HepG2 (cell line): ENCODE data around the gene PLCL2. TPM values are rescaled to one million over a fixed set of nuclear protein-coding genes. Genes with fewer than 3 reads are reported as not detected.

Source experiments
- ATAC-seq: fragments of 200-7000 bp; cut with Tn5 transposase; 3 replicates; pipeline ENCODE4 v1.9.1; 2020; ENCODE audit warnings: mild to moderate bottlenecking, moderate library complexity
- BruUV-seq: library from RNA; stranded (reverse); fragments of 400-500 nt; replicated peaks from 2 replicates; lab custom pipeline; 2021; lab: Mats Ljungman, UMichigan
- CTCF ChIA-PET: fragments of 300-600 bp; formaldehyde crosslinking; extraction: SDS; loops from one replicate; lab custom pipeline; 2021; ENCODE audit warnings: low total read pairs, inconsistent platforms, low intra/inter-chr PET ratio; lab: Yijun Ruan, JAX
- POLR2A ChIA-PET: fragments of 350-600 bp; sonication (Branson Sonifier 250); formaldehyde crosslinking; loops from one replicate; lab custom pipeline; 2020; ENCODE audit warnings: antibody characterized with exemption, inconsistent platforms; lab: Yijun Ruan, JAX
- DNase-seq: peaks from one replicate; pipeline ENCODE4 v3.0.0-alpha.2; 2015; ENCODE audit warnings: low spot score
- FAIRE-seq: peaks from 3 replicates; lab custom pipeline; 2011; peaks lifted over from hg19 to GRCh38; lab: Jason Lieb, UNC
- H2AFZ ChIP-seq: one replicate; pipeline ENCODE4 v1.6.1; 2011; ENCODE audit warnings: low read length, inconsistent platforms
- H3K27ac ChIP-seq: fragments of 300-600 bp; 3 replicates; pipeline ENCODE4 v1.8.0; 2011; ENCODE audit warnings: mixed run types, mild to moderate bottlenecking, mixed read lengths, low read length, inconsistent platforms; ENCODE audit not compliant: insufficient read depth; ENCODE audit errors: extremely low read length
- H3K27me3 ChIP-seq, 2 experiments: fragments of 200-600 bp in 1 of 2; 2 replicates in 1 of 2; 3 replicates in 1 of 2; pipeline versions ENCODE4 v1.6.0 to v1.8.0; 2011; ENCODE audit warnings: low read length in 2 of 2, mild to moderate bottlenecking in 2 of 2, moderate library complexity in 2 of 2, inconsistent platforms in 1 of 2; ENCODE audit not compliant: insufficient read depth in 2 of 2, control insufficient read depth in 1 of 2
- H3K36me3 ChIP-seq, 2 experiments: fragments of 200-600 bp in 1 of 2; replicated peaks in 1 of 2; 2 replicates in 1 of 2; 3 replicates in 1 of 2; pipeline versions ENCODE4 v1.5.1 to v1.8.0; 2011; ENCODE audit warnings: low read length in 2 of 2, inconsistent platforms in 1 of 2; ENCODE audit not compliant: insufficient read depth in 2 of 2, control insufficient read depth in 1 of 2
- H3K4me1 ChIP-seq: 2 replicates; pipeline ENCODE4 v1.5.1; 2012; ENCODE audit warnings: low read length, inconsistent platforms; ENCODE audit not compliant: insufficient read depth
- H3K4me2 ChIP-seq: 2 replicates; pipeline ENCODE4 v1.6.0; 2011; ENCODE audit warnings: low read depth, low read length, inconsistent platforms
- H3K4me3 ChIP-seq, 3 experiments: fragments of 200-600 bp in 1 of 3; sonication (generic), shearing (Covaris generic) in 1 of 3; replicated peaks in 1 of 3; 2 replicates each; pipeline ENCODE4 v1.5.1; 2011 to 2016; ENCODE audit warnings: low read length in 3 of 3, inconsistent platforms in 2 of 3, low read depth in 2 of 3, mild to moderate bottlenecking in 2 of 3, control low read depth in 1 of 3, mixed read lengths in 1 of 3; ENCODE audit not compliant: insufficient read depth in 1 of 3
- H3K79me2 ChIP-seq: one replicate; pipeline ENCODE4 v1.6.1; 2011; ENCODE audit warnings: low read length, inconsistent platforms; ENCODE audit not compliant: insufficient read depth
- H3K9ac ChIP-seq: 2 replicates; pipeline ENCODE4 v1.6.0; 2011; ENCODE audit warnings: mild to moderate bottlenecking, low read depth, low read length, inconsistent platforms; ENCODE audit not compliant: insufficient read depth
- H3K9me3 ChIP-seq: 2 replicates; pipeline ENCODE4 v1.5.1; 2012; ENCODE audit warnings: mild to moderate bottlenecking, low read length
- H4K20me1 ChIP-seq: 2 replicates; pipeline ENCODE4 v1.6.0; 2011; ENCODE audit warnings: inconsistent platforms, mild to moderate bottlenecking, low read length, moderate library complexity; ENCODE audit not compliant: insufficient read depth
- AGO2 ChIP-seq: fragments of 200-400 bp; formaldehyde crosslinking; optimal IDR thresholded peaks from 2 replicates; pipeline ENCODE3; 2017; ENCODE audit warnings: mild to moderate bottlenecking, low read depth, low read length, moderate library complexity
- ATF5 ChIP-seq: sonication (generic); formaldehyde crosslinking; IDR thresholded peaks from 2 replicates; pipeline ENCODE4 v1.4.0; 2020; ENCODE audit warnings: mild to moderate bottlenecking, low read depth, missing genetic modification reagents
- FIP1L1 ChIP-seq: fragments of 200-400 bp; formaldehyde crosslinking; IDR thresholded peaks from 2 replicates; pipeline ENCODE4 v1.6.1; 2018; ENCODE audit warnings: low read depth, mild to moderate bottlenecking, low read length, moderate library complexity, borderline replicate concordance; ENCODE audit not compliant: insufficient read depth
- FOSL2 ChIP-seq: sonication (generic); formaldehyde crosslinking; IDR thresholded peaks from 2 replicates; pipeline ENCODE4 v1.4.0; 2020; ENCODE audit warnings: missing genetic modification reagents
- HNRNPH1 ChIP-seq: fragments of 200-400 bp; formaldehyde crosslinking; optimal IDR thresholded peaks from 2 replicates; pipeline ENCODE3; 2017; ENCODE audit warnings: mild to moderate bottlenecking, low read depth, low read length
- KDM6A ChIP-seq: IDR thresholded peaks from 2 replicates; pipeline ENCODE4 v1.6.1; 2016; ENCODE audit warnings: low read depth
- KLF15 ChIP-seq: sonication (generic); formaldehyde crosslinking; IDR thresholded peaks from 2 replicates; pipeline ENCODE4 v1.8.1; 2023; ENCODE audit warnings: borderline replicate concordance, mild to moderate bottlenecking, inconsistent platforms, missing genetic modification reagents, mixed read lengths
- MAFG ChIP-seq: sonication (generic); formaldehyde crosslinking; IDR thresholded peaks from 2 replicates; pipeline ENCODE4 v1.5.1; 2020; ENCODE audit warnings: mild to moderate bottlenecking, missing genetic modification reagents
- MXD4 ChIP-seq: IDR thresholded peaks from 2 replicates; pipeline ENCODE4 v1.6.1; 2016; ENCODE audit warnings: mild to moderate bottlenecking, missing biosample characterization, missing genetic modification reagents
- PRDM10 ChIP-seq: sonication (generic); formaldehyde crosslinking; IDR thresholded peaks from 2 replicates; pipeline ENCODE4 v1.4.0; 2020; ENCODE audit warnings: low read depth, missing genetic modification reagents
- RORA ChIP-seq: sonication (generic); formaldehyde crosslinking; IDR thresholded peaks from 2 replicates; pipeline ENCODE4 v1.5.0; 2020; ENCODE audit warnings: mild to moderate bottlenecking, missing genetic modification reagents, moderate library complexity
- ZBTB7A ChIP-seq: sonication (generic); formaldehyde crosslinking; IDR thresholded peaks from 2 replicates; pipeline ENCODE4 v1.8.0; 2022; ENCODE audit warnings: mild to moderate bottlenecking, missing genetic modification reagents
- ZFY ChIP-seq: sonication (generic); formaldehyde crosslinking; IDR thresholded peaks from 2 replicates; pipeline ENCODE4 v1.4.0; 2020; ENCODE audit warnings: missing genetic modification reagents
- ZMYM2 ChIP-seq: sonication (generic); formaldehyde crosslinking; IDR thresholded peaks from 2 replicates; pipeline ENCODE4 v1.8.0; 2022; ENCODE audit warnings: mild to moderate bottlenecking, missing genetic modification reagents
- WGBS: methylation state at CpG from one replicate; pipeline ENCODE4 v1.1.6; 2017; ENCODE audit warnings: low lambda C conversion rate; 5-methylcytosine and 5-hydroxymethylcytosine counted together
- in situ Hi-C: cut with HindIII; loops from 2 replicates; pipeline ENCODE4 v1.10.0; 2017; ENCODE audit warnings: low pct_unique_long_range_greater_than_20kb; ENCODE audit not compliant: extremely low pct_ligation_motif_present
- intact Hi-C: fragments of 100-400 bp; cut with micrococcal nuclease; formaldehyde crosslinking; loops from one replicate; pipeline ENCODE4 v1.10.0; 2022; ENCODE audit not compliant: unreplicated experiment
- polyA plus RNA-seq, 8 experiments: library from polyadenylated mRNA; depleted of rRNA in 3 of 8; stranded (reverse) in 7 of 8; unstranded in 1 of 8; fragments of >200 nt; fragmentation: Illumina TruSeq in 4 of 8; extraction: Trizol in 4 of 8; gene quantifications; 2 replicates each; pipeline versions ENCODE4 v1.2.1 to v1.2.3, GENCODE V29; 2011 to 2016; ENCODE audit warnings: low read depth in 4 of 8, missing spikeins in 1 of 8, mixed read lengths in 1 of 8; ENCODE audit not compliant: insufficient read depth in 1 of 8
- total RNA-seq, 5 experiments: library from RNA; depleted of rRNA; stranded (reverse); fragments of >200 nt; fragmentation: Illumina TruSeq; extraction: Trizol; gene quantifications; 2 replicates each; pipeline ENCODE4 v1.2.3, GENCODE V29; 2016; ENCODE audit warnings: low read depth in 1 of 5

PLCL2 gene
- total and polyA plus RNA-seq, 2 of the 13 experiments (the other 11 are each of a cell fraction or from before 2014, with no cell fraction given), result not detected

GRCh38 chr3:16896820-16897219 lies 12.1 kb downstream of the PLCL2 start:
- H3K27ac ChIP-seq, result no peak overlapping the region
- intact Hi-C loops (no loop called here), in situ Hi-C loops (no loop called here)
- H3K9ac ChIP-seq, result no peak overlapping the region
- no peak for ATAC-seq
- H4K20me1 ChIP-seq, result no peaks in the 10 kb centered on the region
- no TSS peak for BruUV-seq
- peaks cover 0 to 10% of the 10 kb centered on the region in 2 experiments; a peak in 2 of 5 replicates for H3K27me3 ChIP-seq
- TF ChIP-seq ZMYM2 (CRISPR knock-in tag) (no peak), KLF15 (CRISPR knock-in tag) (no peak), AGO2 (no peak), ZBTB7A (CRISPR knock-in tag) (no peak), MXD4 (CRISPR knock-in tag) (no peak), FIP1L1 (no peak), ATF5 (CRISPR knock-in tag) (no peak), MAFG (CRISPR knock-in tag) (no peak), HNRNPH1 (no peak), RORA (CRISPR knock-in tag) (no peak), KDM6A (CRISPR knock-in tag) (no peak), FOSL2 (CRISPR knock-in tag) (no peak), ZFY (CRISPR knock-in tag) (no peak), PRDM10 (CRISPR knock-in tag) (no peak)
- FAIRE-seq, result no peak
- no peak overlapping the region for H2AFZ ChIP-seq
- H3K79me2 ChIP-seq, result no peaks in the 10 kb centered on the region
- no peaks in the 10 kb centered on the region for H3K9me3 ChIP-seq
- no peaks in the 10 kb centered on the region for H3K4me1 ChIP-seq
- DNase-seq, result no peak
- 44% methylated on average over 5 of the region's 5 CpGs for WGBS
- no peak overlapping the region for H3K4me3 ChIP-seq
- CTCF ChIA-PET, result no interaction called here
- H3K36me3 ChIP-seq, result no peaks in the 10 kb centered on the region
- H3K4me2 ChIP-seq, result no peak overlapping the region
- POLR2A ChIA-PET, result no interaction called here
